ENCODE measurements around the gene APBB2.
"Not testable (repeated sequence)": the region's sequence is repeated elsewhere in the genome, so short reads cannot be mapped to it uniquely, and the experiment has no call there.

Gene APBB2

DNA sequence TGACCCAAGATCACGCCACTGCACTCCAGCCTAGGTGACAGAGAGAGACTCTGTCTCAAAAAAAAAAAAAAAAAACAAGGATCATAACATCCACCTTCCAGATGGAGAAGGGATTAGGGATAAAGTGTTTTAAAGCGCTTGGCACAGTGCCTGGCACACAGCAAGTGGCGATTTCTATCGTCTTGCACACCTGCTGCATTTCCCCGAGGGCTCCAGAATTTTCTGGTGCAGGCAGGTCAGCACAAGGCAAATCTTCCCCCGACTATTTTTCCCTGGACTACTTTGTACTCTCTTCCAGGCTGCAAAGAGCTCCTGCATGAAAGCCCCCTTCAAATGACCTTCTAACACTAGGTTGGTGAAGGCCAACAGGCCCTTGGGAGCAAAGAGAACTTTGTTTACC lies 57.3 kb downstream of the APBB2 start:
- no peak overlapping the region for H3K27ac ChIP-seq
- DNase-seq (ENCODE audit: low read depth, low spot score) = no peak
- H3K9ac ChIP-seq (ENCODE audit: insufficient read length) = no peak overlapping the region
- H3K4me3 ChIP-seq = no peak overlapping the region
- TF ChIP-seq FOXP2 (optimal IDR thresholded peaks at IDR 0.05; ENCODE audit: control extremely low read depth, extremely low read length, insufficient read depth) (no peak), POLR2AphosphoS5 (IDR thresholded peaks at IDR 0.05; ENCODE audit: borderline replicate concordance, low read depth, low read length) (no peak), EZH2 (IDR thresholded peaks at IDR 0.05) (no peak)
- H3K9me3 ChIP-seq (ENCODE audit: low read depth, low read length) = no peaks in the 10 kb centered on the region
- H3K36me3 ChIP-seq (ENCODE audit: insufficient read depth, low read length) = no peaks in the 10 kb centered on the region

- H3K9ac ChIP-seq (ENCODE audit: insufficient read length) = no peak overlapping the region
- no peak overlapping the region for H3K27ac ChIP-seq
- no peak overlapping the region for H3K4me3 ChIP-seq
- no peak for TF ChIP-seq FOXP2 (optimal IDR thresholded peaks at IDR 0.05; ENCODE audit: control extremely low read depth, extremely low read length, insufficient read depth)
- TF ChIP-seq POLR2AphosphoS5 (IDR thresholded peaks at IDR 0.05; ENCODE audit: borderline replicate concordance, low read depth, low read length) = no peak
- no peak for TF ChIP-seq EZH2 (IDR thresholded peaks at IDR 0.05)
- H3K36me3 ChIP-seq (ENCODE audit: insufficient read depth, low read length) = no peaks in the 10 kb centered on the region
- no peaks in the 10 kb centered on the region for H3K9me3 ChIP-seq (ENCODE audit: low read depth, low read length)
- no peak for DNase-seq (ENCODE audit: low read depth, low spot score)
Observed at GRCh38 chr4:41156574-41156973, 57.8 kb downstream of the APBB2 start.

DNA sequence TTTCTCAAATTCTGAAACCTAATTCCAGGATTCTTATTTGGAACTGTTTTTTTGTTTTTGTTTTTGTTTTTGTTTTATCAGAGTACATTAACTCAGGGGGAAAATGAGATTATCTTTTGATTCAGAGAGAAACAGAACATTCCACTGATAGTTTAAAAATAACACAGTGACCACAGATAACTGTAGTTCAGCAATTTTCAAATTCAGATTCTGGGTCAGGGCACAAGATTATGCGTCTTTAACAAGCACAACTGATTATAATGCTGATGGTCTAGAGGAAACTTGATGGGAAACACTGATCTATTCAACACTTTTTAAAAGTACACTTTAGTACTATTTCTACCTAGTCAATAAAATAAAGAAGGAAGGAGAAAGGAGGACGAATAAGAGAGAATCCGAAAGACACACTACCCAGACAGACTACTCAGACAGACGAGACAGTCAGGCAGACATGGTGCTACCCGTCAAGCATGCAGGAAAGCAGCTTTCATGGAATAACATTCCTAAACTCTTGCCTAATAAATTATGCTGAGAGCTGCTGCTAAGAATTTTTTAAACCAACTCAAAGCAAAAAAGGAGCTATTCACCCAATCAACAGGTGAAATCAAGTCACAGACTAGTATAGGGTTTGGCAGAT lies 59.0 kb downstream of the APBB2 start:
- Histone ChIP-seq H3K4me3 (no peak overlapping the region), H3K9me3 (ENCODE audit: low read depth, low read length) (no peaks in the 10 kb centered on the region), H3K9ac (ENCODE audit: insufficient read length) (no peak overlapping the region), H3K36me3 (ENCODE audit: insufficient read depth, low read length) (no peaks in the 10 kb centered on the region), H3K27ac (no peak overlapping the region)
- TF ChIP-seq FOXP2 (optimal IDR thresholded peaks at IDR 0.05; ENCODE audit: control extremely low read depth, extremely low read length, insufficient read depth) (no peak), POLR2AphosphoS5 (IDR thresholded peaks at IDR 0.05; ENCODE audit: borderline replicate concordance, low read depth, low read length) (no peak), EZH2 (IDR thresholded peaks at IDR 0.05) (no peak)
- no peak for DNase-seq (ENCODE audit: low read depth, low spot score)

DNA sequence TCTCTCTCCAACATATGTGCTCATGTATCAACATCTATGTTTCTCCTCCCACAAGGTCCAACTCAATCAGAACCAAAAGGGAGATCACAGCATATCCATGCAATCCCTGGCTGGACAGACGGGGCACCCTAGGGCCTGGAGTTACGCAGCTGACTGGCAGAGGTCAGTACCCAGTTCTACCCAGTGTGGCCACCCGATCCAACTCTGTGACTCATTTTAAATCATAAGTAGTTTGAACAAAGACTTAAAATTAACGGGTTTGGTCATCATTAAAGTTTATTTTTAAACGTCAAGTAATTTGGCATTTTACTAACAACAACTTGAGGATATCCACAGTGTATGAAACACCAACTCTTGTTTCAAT lies 59.5 kb downstream of the APBB2 start:
- no peak for DNase-seq (ENCODE audit: low read depth, low spot score)
- Histone ChIP-seq H3K4me3 (no peak overlapping the region), H3K36me3 (ENCODE audit: insufficient read depth, low read length) (no peaks in the 10 kb centered on the region), H3K9ac (ENCODE audit: insufficient read length) (no peak overlapping the region), H3K9me3 (ENCODE audit: low read depth, low read length) (no peaks in the 10 kb centered on the region), H3K27ac (no peak overlapping the region)
- TF ChIP-seq EZH2 (IDR thresholded peaks at IDR 0.05) (no peak), POLR2AphosphoS5 (IDR thresholded peaks at IDR 0.05; ENCODE audit: borderline replicate concordance, low read depth, low read length) (no peak)

DNA sequence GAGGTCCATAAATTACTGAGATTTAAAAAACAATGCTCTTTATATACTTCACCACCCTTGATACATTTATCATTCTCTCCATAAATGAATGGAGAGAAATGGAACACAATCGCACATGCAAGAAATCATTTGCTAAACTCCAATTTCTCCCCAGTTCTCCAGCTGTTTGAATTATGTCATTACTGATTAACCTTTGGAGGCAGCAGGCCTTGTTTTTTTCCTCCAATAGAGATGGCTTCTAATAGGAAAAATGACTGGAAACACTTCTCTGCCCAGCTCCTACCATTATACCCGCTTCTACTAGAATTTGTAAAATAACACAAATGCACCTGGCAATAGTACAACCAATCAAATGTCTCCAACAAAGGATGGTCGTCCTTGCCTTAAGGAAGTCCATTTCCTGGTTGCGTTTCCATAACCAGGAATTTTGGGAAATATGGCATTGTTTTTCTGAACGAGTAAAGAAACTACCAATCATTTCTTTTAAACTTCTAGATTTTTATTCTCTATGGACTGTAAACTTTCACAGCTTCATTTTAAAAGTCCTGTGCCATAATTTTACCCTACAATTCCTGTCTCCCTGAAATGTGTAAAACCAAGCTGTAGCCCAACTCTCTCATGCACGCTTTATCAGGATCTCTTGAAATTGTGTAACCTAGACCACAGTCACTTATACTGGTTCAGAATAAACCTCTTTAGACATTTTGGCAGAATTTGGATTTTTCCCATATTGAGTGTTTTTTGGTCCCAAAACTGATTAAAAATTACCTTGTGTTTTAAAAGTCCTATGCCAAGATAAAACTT lies 60.1 kb downstream of the APBB2 start:
- no peaks in the 10 kb centered on the region for H3K9me3 ChIP-seq (ENCODE audit: low read depth, low read length)
- no peaks in the 10 kb centered on the region for H3K36me3 ChIP-seq (ENCODE audit: insufficient read depth, low read length)
- DNase-seq (ENCODE audit: low read depth, low spot score) = no peak
- TF ChIP-seq POLR2AphosphoS5 (IDR thresholded peaks at IDR 0.05; ENCODE audit: borderline replicate concordance, low read depth, low read length) = no peak
- TF ChIP-seq EZH2 (IDR thresholded peaks at IDR 0.05) = no peak
- TF ChIP-seq FOXP2 (optimal IDR thresholded peaks at IDR 0.05; ENCODE audit: control extremely low read depth, extremely low read length, insufficient read depth) = no peak
- no peak overlapping the region for H3K4me3 ChIP-seq
- no peak overlapping the region for H3K27ac ChIP-seq
- no peak overlapping the region for H3K9ac ChIP-seq (ENCODE audit: insufficient read length)

DNA sequence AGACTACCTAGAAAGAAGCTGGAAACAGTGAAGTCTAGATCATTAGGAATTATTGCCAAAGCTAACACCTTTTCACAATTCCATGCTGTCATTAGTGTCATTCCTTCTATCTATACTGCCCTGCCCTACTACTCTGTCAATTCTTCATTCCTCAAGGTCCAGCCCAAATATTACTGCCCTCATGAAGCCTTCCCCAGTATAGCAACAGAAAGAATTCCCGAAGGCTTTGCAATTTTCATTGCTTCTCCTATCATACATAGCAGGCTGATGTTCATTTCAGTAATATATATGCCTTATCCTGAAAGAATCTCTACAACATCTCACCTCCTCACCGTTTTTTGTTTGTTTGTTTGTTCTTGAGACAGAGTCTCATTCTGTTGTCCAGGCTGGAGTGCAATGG lies 63.9 kb downstream of the APBB2 start:
- Histone ChIP-seq H3K36me3 (ENCODE audit: insufficient read depth, low read length) (no peaks in the 10 kb centered on the region), H3K27ac (no peak overlapping the region), H3K4me3 (no peak overlapping the region), H3K9ac (ENCODE audit: insufficient read length) (no peak overlapping the region), H3K9me3 (ENCODE audit: low read depth, low read length) (no peaks in the 10 kb centered on the region)
- no peak for TF ChIP-seq POLR2AphosphoS5 (IDR thresholded peaks at IDR 0.05; ENCODE audit: borderline replicate concordance, low read depth, low read length)
- DNase-seq (ENCODE audit: low read depth, low spot score) = no peak

DNA sequence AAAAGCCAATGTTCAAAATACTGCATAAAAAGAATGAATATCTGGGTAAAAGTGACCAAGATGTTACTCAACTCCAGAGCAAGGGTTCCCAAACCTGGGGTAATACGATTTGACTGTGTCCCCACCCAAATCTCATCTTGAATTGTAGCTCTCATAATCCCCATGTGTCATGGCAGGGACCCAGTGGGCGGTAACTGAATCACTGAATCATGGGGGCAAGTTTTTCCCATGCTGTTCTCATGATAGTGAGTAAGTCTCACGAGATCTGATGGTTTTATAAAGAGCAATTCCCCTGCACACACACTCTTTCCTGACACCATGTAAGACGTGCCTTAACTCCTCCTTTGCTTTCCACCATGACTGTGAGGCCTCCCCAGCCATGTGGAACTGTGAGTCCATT lies 64.8 kb downstream of the APBB2 start:
- H3K9me3 ChIP-seq (ENCODE audit: low read depth, low read length); DNase-seq (ENCODE audit: low read depth, low spot score): not testable (repeated sequence)

DNA sequence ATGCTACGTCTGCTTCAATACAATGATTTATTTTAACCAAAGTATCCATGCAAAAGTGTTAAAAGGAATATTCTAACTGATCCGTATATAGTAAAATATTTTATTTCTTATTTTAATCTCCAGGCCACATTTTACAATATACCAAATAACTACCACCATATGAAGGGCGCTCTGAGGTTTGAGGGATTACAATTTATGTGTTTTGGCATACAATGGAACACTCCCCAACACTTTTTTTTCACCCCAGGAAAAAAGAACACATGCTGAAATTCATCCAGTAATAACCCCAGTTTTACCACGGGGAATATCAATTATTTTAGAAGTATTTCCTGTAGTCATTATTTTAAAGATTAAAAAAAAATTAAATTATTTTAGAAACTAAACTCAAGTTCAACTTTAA lies 65.4 kb downstream of the APBB2 start:
- H3K9ac ChIP-seq (ENCODE audit: insufficient read length) = no peak overlapping the region
- no peak for DNase-seq (ENCODE audit: low read depth, low spot score)
- TF ChIP-seq FOXP2 (optimal IDR thresholded peaks at IDR 0.05; ENCODE audit: control extremely low read depth, extremely low read length, insufficient read depth) (no peak), EZH2 (IDR thresholded peaks at IDR 0.05) (no peak), POLR2AphosphoS5 (IDR thresholded peaks at IDR 0.05; ENCODE audit: borderline replicate concordance, low read depth, low read length) (no peak)
- H3K36me3 ChIP-seq (ENCODE audit: insufficient read depth, low read length) = no peaks in the 10 kb centered on the region
- no peaks in the 10 kb centered on the region for H3K9me3 ChIP-seq (ENCODE audit: low read depth, low read length)
- no peak overlapping the region for H3K27ac ChIP-seq
- no peak overlapping the region for H3K4me3 ChIP-seq

More for the DNA sequence above, 64.8 kb downstream of the APBB2 start:
- H3K4me3 ChIP-seq; H3K36me3 ChIP-seq (ENCODE audit: insufficient read depth, low read length); H3K27ac ChIP-seq; H3K9ac ChIP-seq (ENCODE audit: insufficient read length): not testable (repeated sequence)

GRCh38 chr4:41148292-41148691 lies 66.0 kb downstream of the APBB2 start:
- H3K9me3 ChIP-seq (ENCODE audit: low read depth, low read length) = no peaks in the 10 kb centered on the region
- H3K9ac ChIP-seq (ENCODE audit: insufficient read length) = no peak overlapping the region
- TF ChIP-seq EZH2 (IDR thresholded peaks at IDR 0.05) = no peak
- no peak for TF ChIP-seq FOXP2 (optimal IDR thresholded peaks at IDR 0.05; ENCODE audit: control extremely low read depth, extremely low read length, insufficient read depth)
- no peak for TF ChIP-seq POLR2AphosphoS5 (IDR thresholded peaks at IDR 0.05; ENCODE audit: borderline replicate concordance, low read depth, low read length)
- no peak overlapping the region for H3K4me3 ChIP-seq
- no peaks in the 10 kb centered on the region for H3K36me3 ChIP-seq (ENCODE audit: insufficient read depth, low read length)
- DNase-seq (ENCODE audit: low read depth, low spot score) = no peak
- H3K27ac ChIP-seq = no peak overlapping the region

DNA sequence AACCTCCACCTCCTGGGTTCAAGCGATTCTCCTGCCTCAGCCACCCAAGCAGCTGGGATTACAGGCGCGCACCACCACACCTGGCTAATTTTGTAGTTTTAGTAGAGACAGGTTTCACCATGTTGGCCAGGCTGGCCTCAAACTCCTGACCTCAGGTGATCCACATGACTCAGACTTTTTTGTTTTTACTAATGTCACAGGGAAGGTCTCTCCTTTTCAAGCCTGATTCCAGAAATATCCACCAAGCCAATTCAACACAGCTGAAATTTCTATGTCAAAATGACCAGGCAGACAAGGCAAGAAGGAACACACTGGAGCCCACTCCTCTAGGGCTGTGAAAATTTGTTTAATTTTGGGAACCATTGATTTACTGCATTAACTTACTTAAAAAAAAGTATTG lies 66.8 kb downstream of the APBB2 start:
- H3K4me3 ChIP-seq; H3K36me3 ChIP-seq (ENCODE audit: insufficient read depth, low read length); H3K27ac ChIP-seq; H3K9ac ChIP-seq (ENCODE audit: insufficient read length); DNase-seq (ENCODE audit: low read depth, low spot score); H3K9me3 ChIP-seq (ENCODE audit: low read depth, low read length): not testable (repeated sequence)
